Naive thymus-derived CD4-positive, alpha-beta T cell (primary cell): Measurements from ENCODE around the gene EGFR. TPM values are rescaled to one million over a fixed set of nuclear protein-coding genes. Genes with fewer than 3 reads are reported as not detected.

Experiments used
- ATAC-seq: fragments of 150-1000 bp; cut with Tn5 transposase; 2 replicates; pipeline ENCODE4 v1.10.0; 2021; ENCODE audit warnings: mild to moderate bottlenecking, moderate library complexity
- CTCF ChIA-PET: fragments of 350-600 bp; sonication (Branson Sonifier 250); formaldehyde crosslinking; loops from one replicate; lab custom pipeline; 2021; ENCODE audit warnings: antibody characterized with exemption; lab: Charles Lee
- POLR2A ChIA-PET: fragments of 350-600 bp; sonication (Branson Sonifier 250); formaldehyde crosslinking; loops from one replicate; lab custom pipeline; 2021; ENCODE audit warnings: antibody characterized with exemption, inconsistent platforms; lab: Charles Lee
- DNase-seq, 9 donors: peaks; one replicate each; pipeline versions ENCODE4 v3.0.0 to v3.0.0-alpha.2; 2020 to 2022; ENCODE audit warnings: mixed read lengths in 1 of 9
- H3K27ac ChIP-seq: one replicate; pipeline ENCODE4 v1.7.0; 2013; ENCODE audit warnings: mild to moderate bottlenecking, low read depth, low read length, moderate library complexity
- H3K27me3 ChIP-seq, 2 donors: one replicate each; pipeline ENCODE4 v1.7.0; 2013; ENCODE audit warnings: low read length in 2 of 2, mild to moderate bottlenecking in 2 of 2, moderate library complexity in 2 of 2; ENCODE audit not compliant: control insufficient read depth in 2 of 2, insufficient read depth in 2 of 2
- H3K36me3 ChIP-seq, 3 experiments: 1 replicate in 2 of 3; 2 replicates in 1 of 3; pipeline ENCODE4 v1.7.0; 2013; ENCODE audit warnings: low read length in 3 of 3, mild to moderate bottlenecking in 3 of 3, moderate library complexity in 1 of 3; ENCODE audit not compliant: insufficient read depth in 3 of 3, control insufficient read depth in 2 of 3
- H3K4me1 ChIP-seq, 2 donors: one replicate each; pipeline ENCODE4 v1.7.0; 2013; ENCODE audit warnings: low read length in 2 of 2, mild to moderate bottlenecking in 2 of 2, moderate library complexity in 1 of 2; ENCODE audit not compliant: control insufficient read depth in 2 of 2, insufficient read depth in 2 of 2
- H3K4me3 ChIP-seq: 2 replicates; pipeline ENCODE4 v1.7.0; 2013; ENCODE audit warnings: mild to moderate bottlenecking, low read length
- H3K9me3 ChIP-seq, 3 experiments: 1 replicate in 2 of 3; 2 replicates in 1 of 3; pipeline ENCODE4 v1.7.0; 2013; ENCODE audit warnings: low read length in 3 of 3; ENCODE audit not compliant: control insufficient read depth in 2 of 3
- H3K27ac Mint-ChIP-seq, 9 donors: one replicate each; pipeline ENCODE4 v1.8.0; 2020 to 2022; ENCODE audit warnings: mixed read lengths in 9 of 9, mild to moderate bottlenecking in 8 of 9, moderate library complexity in 5 of 9, inconsistent platforms in 2 of 9
- H3K27me3 Mint-ChIP-seq, 5 donors: one replicate each; pipeline ENCODE4 v1.8.0; 2021 to 2022; ENCODE audit warnings: mixed read lengths in 5 of 5, mild to moderate bottlenecking in 1 of 5
- H3K36me3 Mint-ChIP-seq, 5 donors: one replicate each; pipeline ENCODE4 v1.8.0; 2020 to 2022; ENCODE audit warnings: mixed read lengths in 5 of 5, mild to moderate bottlenecking in 3 of 5, inconsistent platforms in 1 of 5
- H3K4me1 Mint-ChIP-seq, 7 donors: one replicate each; pipeline ENCODE4 v1.8.0; 2020 to 2022; ENCODE audit warnings: mixed read lengths in 7 of 7, mild to moderate bottlenecking in 3 of 7, inconsistent platforms in 1 of 7
- H3K4me3 Mint-ChIP-seq, 10 donors: one replicate each; pipeline ENCODE4 v1.8.0; 2020 to 2022; ENCODE audit warnings: mild to moderate bottlenecking in 10 of 10, mixed read lengths in 10 of 10, moderate library complexity in 6 of 10, inconsistent platforms in 2 of 10
- H3K9me3 Mint-ChIP-seq, 11 donors: one replicate each; pipeline ENCODE4 v1.8.0; 2020 to 2022; ENCODE audit warnings: mixed read lengths in 11 of 11, mild to moderate bottlenecking in 4 of 11, inconsistent platforms in 1 of 11, moderate library complexity in 1 of 11
- intact Hi-C, 2 donors: fragments of 100-400 bp; cut with micrococcal nuclease; formaldehyde crosslinking; loops; one replicate each; pipeline ENCODE4 v1.15.1; 2023
- polyA plus RNA-seq, 2 donors: library from polyadenylated mRNA; unstranded; fragments of 300-500 nt; fragmentation: Illumina TruSeq; gene quantifications; one replicate each; pipeline ENCODE4 v1.2.3, GENCODE V29; 2021
- total RNA-seq, 6 experiments: library from RNA in 5 of 6; stranded (reverse) in 5 of 6; gene quantifications; 1 replicate in 5 of 6; 2 replicates in 1 of 6; pipeline ENCODE4 v1.2.3 and lab custom pipeline; 2021 to 2026

The EGFR gene
- total and polyA plus RNA-seq, 7 experiments from 2014 or later: 0.16 TPM; not detected in 6

DNA sequence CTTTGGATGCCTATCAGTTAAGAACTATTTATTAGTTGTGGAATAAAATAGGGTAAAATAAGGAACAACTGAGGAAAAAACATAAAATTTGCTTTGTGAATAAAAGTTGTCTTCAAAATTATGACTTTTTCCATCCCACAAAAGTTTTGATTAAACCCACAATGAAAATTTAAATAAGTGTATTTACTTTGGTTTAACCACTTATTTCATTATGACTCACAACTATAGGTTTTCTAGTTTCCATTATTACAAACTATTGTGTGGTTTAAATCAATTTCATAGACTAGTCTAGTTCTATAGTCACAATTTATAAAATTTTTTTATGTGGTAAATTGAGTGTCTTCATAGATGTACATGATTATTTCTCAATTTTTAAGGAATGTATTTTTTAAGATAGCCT, 116.6 kb downstream of the EGFR start:
- H3K36me3 Mint-ChIP-seq: no peaks in the 10 kb centered on the region
- Histone ChIP-seq H3K27ac (no peak overlapping the region), H3K27me3 (no peaks in the 10 kb centered on the region), H3K4me1 (no peaks in the 10 kb centered on the region), H3K9me3 (peaks cover 0 to 4% (median 0%) of the 10 kb centered on the region in 3 experiments), H3K36me3 (no peaks in the 10 kb centered on the region), H3K4me3 (no peak overlapping the region)
- ChIA-PET CTCF (no interaction called here), POLR2A (no interaction called here)
- H3K4me1 Mint-ChIP-seq: peaks cover 0 to 8% (median 0%) of the 10 kb centered on the region in 7 donors
- peaks cover 0 to 9% (median 7%) of the 10 kb centered on the region in 5 donors for H3K27me3 Mint-ChIP-seq
- ATAC-seq (no peak), DNase-seq (no peak)
- intact Hi-C loops: no loop called here
- H3K27ac Mint-ChIP-seq: no peak overlapping the region
- H3K4me3 Mint-ChIP-seq: no peak overlapping the region
- H3K9me3 Mint-ChIP-seq: peaks cover 0 to 22% (median 8%) of the 10 kb centered on the region in 11 donors

DNA sequence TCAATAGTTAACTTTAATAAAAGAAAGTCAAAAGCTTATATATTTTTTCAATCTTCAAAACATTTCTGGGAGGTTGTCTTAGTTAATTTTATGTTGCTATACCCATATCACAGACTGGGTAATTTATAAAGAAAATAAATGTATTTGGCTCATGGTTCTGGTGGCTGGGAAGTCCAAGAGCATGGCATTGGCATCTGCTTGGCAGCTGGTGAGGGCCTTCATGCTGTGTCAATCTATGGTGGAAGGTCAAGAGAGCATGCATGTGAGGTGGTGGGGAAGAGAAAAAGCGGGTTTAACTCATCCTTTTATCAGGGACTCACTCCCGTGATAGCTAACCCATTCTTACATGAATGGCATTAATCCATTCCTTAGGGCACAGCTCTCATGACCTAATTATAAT, 119.8 kb downstream of the EGFR start:
- ATAC-seq (no peak), DNase-seq (no peak)
- Histone ChIP-seq H3K27ac (no peak overlapping the region), H3K4me1 (no peaks in the 10 kb centered on the region), H3K4me3 (no peak overlapping the region), H3K27me3 (no peaks in the 10 kb centered on the region), H3K36me3 (no peaks in the 10 kb centered on the region), H3K9me3 (peaks cover 0 to 4% (median 0%) of the 10 kb centered on the region in 3 experiments)
- POLR2A ChIA-PET: no interaction called here
- Mint-ChIP-seq H3K4me3 (no peak overlapping the region), H3K36me3 (no peaks in the 10 kb centered on the region), H3K27ac (no peak overlapping the region), H3K4me1 (peaks cover 0 to 6% (median 0%) of the 10 kb centered on the region in 7 donors), H3K9me3 (peaks cover 0 to 22% (median 9%) of the 10 kb centered on the region in 11 donors), H3K27me3 (peaks cover 4 to 10% (median 7%) of the 10 kb centered on the region in 5 donors)
- intact Hi-C loops: no loop called here
- CTCF ChIA-PET: no interaction called here

DNA sequence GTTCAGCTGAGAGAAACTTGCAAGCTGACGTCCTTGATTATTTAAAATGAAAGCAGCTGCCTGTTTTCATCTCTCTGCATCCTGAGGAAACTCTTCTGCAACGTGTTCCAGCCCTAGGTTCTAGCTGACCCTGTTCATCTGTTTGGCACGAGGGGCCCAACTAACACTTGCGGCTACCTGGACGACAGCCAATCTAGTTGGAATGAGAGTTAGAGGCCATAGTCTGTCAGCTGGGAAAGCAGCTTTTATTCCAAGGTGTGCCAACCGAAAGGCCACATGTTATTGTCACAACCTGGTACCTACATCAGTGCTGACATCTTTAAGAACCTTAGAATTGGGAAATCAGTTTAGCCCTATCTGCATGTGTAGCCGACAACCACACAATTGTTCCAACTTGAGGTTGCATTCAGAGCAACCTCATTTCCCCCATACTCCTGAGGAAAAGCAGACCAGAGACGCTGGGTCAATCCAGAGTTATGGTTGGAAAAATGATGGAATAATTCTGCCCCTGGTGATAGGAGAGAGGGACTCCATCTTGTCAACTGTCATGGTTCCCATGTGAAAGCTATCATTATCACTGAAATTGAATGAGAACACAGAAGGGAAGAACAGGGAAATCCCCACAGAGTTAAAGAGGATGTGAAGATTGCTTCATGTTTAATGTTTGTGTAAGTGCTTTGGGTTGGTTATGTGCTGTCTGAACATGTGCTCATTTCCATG, 121.6 kb downstream of the EGFR start:
- intact Hi-C loops: no loop called here
- Histone ChIP-seq H3K4me3 (no peak overlapping the region), H3K9me3 (peaks cover 0 to 4% (median 0%) of the 10 kb centered on the region in 3 experiments), H3K4me1 (no peaks in the 10 kb centered on the region), H3K36me3 (no peaks in the 10 kb centered on the region), H3K27me3 (no peaks in the 10 kb centered on the region), H3K27ac (no peak overlapping the region)
- Mint-ChIP-seq H3K4me3 (no peak overlapping the region), H3K9me3 (peaks cover 0 to 22% (median 9%) of the 10 kb centered on the region in 11 donors), H3K36me3 (no peaks in the 10 kb centered on the region), H3K4me1 (peaks cover 0 to 6% (median 0%) of the 10 kb centered on the region in 7 donors), H3K27ac (no peak overlapping the region), H3K27me3 (peaks cover 9 to 20% (median 11%) of the 10 kb centered on the region in 5 donors)
- CTCF ChIA-PET: no interaction called here
- ATAC-seq (no peak), DNase-seq (no peak)
- POLR2A ChIA-PET: no interaction called here

DNA sequence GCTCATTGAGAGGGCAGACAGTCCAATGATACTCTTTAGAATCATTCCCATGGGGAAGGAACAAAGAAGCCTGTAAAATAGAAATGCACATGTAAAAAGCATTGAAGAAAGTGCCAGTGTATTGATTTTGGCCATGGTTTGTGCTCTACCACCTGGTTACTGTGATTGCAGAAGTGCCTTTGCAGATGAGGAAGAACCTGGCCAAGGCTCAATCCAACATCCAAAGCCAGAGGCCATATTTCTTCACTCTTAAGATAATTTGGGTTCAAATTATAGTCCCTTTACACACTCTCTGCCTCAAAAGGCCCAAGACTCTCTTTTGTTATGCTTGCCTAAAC, 122.1 kb downstream of the EGFR start:
- Mint-ChIP-seq H3K4me3 (no peak overlapping the region), H3K9me3 (peaks cover 0 to 22% (median 9%) of the 10 kb centered on the region in 11 donors), H3K27me3 (peaks cover 10 to 24% (median 13%) of the 10 kb centered on the region in 5 donors), H3K27ac (no peak overlapping the region), H3K4me1 (peaks cover 0 to 6% (median 0%) of the 10 kb centered on the region in 7 donors), H3K36me3 (no peaks in the 10 kb centered on the region)
- no peak overlapping the region for H3K27ac ChIP-seq
- H3K4me1 ChIP-seq: no peaks in the 10 kb centered on the region
- intact Hi-C loops: no loop called here
- no peak for ATAC-seq
- DNase-seq: no peak
- peaks cover 0 to 4% (median 0%) of the 10 kb centered on the region in 3 experiments for H3K9me3 ChIP-seq
- ChIA-PET CTCF (no interaction called here), POLR2A (no interaction called here)
- H3K36me3 ChIP-seq: no peaks in the 10 kb centered on the region
- no peaks in the 10 kb centered on the region for H3K27me3 ChIP-seq
- no peak overlapping the region for H3K4me3 ChIP-seq

DNA sequence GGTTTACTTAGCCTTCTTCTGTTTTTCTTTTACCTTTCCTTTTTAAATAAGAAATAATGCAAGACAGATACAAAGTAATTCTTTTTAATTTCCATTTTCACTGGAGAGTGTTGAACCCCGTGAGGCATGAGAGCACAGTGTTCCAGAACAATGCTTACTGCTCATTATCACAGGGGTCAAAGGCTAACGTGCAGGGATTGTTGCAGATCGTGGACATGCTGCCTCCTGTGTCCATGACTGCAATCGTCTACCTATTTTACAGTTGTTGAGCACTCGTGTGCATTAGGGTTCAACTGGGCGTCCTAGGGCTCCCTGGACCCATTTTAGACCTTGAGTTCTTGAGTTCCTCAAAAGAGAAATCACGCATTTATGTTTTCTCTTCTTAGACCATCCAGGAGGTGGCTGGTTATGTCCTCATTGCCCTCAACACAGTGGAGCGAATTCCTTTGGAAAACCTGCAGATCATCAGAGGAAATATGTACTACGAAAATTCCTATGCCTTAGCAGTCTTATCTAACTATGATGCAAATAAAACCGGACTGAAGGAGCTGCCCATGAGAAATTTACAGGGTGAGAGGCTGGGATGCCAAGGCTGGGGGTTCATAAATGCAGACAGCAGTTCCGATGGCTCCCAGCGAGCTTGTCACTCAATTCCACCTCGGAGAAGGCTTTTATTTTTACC, 124.2 kb downstream of the EGFR start:
- no peaks in the 10 kb centered on the region for H3K27me3 ChIP-seq
- no peak overlapping the region for H3K4me3 Mint-ChIP-seq
- H3K4me1 Mint-ChIP-seq: peaks cover 0 to 6% (median 0%) of the 10 kb centered on the region in 7 donors
- POLR2A ChIA-PET: no interaction called here
- ATAC-seq: no peak
- H3K9me3 Mint-ChIP-seq: peaks cover 0 to 13% (median 6%) of the 10 kb centered on the region in 11 donors
- no peak overlapping the region for H3K27ac Mint-ChIP-seq
- CTCF ChIA-PET: no interaction called here
- H3K4me1 ChIP-seq: no peaks in the 10 kb centered on the region
- intact Hi-C loops: no loop called here
- H3K36me3 ChIP-seq: no peaks in the 10 kb centered on the region
- H3K4me3 ChIP-seq: no peak overlapping the region
- no peak for DNase-seq
- peaks cover 0 to 4% (median 0%) of the 10 kb centered on the region in 3 experiments for H3K9me3 ChIP-seq
- H3K27ac ChIP-seq: no peak overlapping the region
- peaks cover 7 to 43% (median 21%) of the 10 kb centered on the region in 5 donors for H3K27me3 Mint-ChIP-seq
- no peaks in the 10 kb centered on the region for H3K36me3 Mint-ChIP-seq

DNA sequence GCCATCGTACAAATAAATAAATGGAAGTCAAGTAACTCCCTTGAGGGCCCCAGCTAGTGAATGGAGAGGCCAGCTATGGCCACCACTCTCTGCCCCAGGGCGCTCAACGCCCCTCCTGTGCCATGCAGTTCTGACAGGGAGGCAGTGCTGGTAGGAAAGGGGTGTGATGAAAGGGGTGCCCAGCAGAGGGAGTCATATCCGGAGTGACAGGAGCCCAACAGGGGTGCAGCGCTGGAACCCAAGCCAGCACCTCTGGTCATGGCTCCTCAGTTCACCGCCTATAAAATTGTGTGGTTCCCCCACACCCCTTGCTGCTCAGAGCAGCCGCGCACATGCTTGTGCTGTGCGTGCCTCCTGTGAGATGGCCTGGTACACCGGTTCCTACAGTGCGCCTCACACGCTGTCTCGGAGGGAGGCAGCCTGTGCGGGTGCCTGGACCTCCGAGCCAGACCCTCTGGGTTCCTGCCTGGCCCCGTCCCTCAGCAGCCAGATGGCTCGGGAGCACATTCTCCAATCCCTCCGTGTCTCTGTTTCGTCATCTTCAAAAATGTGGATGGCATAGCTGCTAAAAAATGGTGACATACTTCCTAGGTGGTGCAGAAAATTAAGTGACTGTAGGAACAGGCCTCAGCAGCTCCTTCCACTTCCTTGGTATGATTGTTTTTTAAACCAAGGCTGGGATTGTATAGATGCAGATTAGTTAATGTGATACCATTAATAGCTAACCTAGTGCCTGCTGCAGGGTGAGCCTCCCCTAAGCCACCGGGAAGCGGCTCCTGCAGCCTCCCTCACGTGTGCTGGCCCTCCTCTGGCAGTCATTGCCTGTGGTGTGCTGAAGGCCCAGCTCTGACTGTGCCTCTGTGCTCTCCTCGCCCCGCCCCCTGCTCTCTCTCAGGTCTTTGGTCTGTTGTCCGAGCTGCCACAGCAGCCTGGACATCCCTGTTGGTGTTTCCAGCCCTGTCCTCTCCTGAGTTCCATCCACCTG, 125.8 kb downstream of the EGFR start:
- no peak for ATAC-seq
- intact Hi-C loops: no loop called here
- POLR2A ChIA-PET: no interaction called here
- CTCF ChIA-PET: interaction anchor here (0.5 kb wide), 1 partner anchor 44 kb away, joined by 3 read pairs; no protein-coding TSS in a partner anchor
- H3K36me3 Mint-ChIP-seq: no peaks in the 10 kb centered on the region
- H3K27ac Mint-ChIP-seq: no peak overlapping the region
- H3K9me3 ChIP-seq: no peaks in the 10 kb centered on the region
- no peak overlapping the region for H3K27ac ChIP-seq
- H3K4me1 Mint-ChIP-seq: peaks cover 0 to 6% (median 0%) of the 10 kb centered on the region in 7 donors
- no peaks in the 10 kb centered on the region for H3K36me3 ChIP-seq
- H3K27me3 Mint-ChIP-seq: peaks cover 3 to 43% (median 21%) of the 10 kb centered on the region in 5 donors
- no peak overlapping the region for H3K4me3 Mint-ChIP-seq
- H3K4me1 ChIP-seq: no peaks in the 10 kb centered on the region
- H3K9me3 Mint-ChIP-seq: peaks cover 0 to 4% (median 2%) of the 10 kb centered on the region in 11 donors
- no peak overlapping the region for H3K4me3 ChIP-seq
- H3K27me3 ChIP-seq: no peaks in the 10 kb centered on the region
- DNase-seq: no peak
